ENCODE measurements around the gene DENND1A.
"Not testable (repeated sequence)": the region's sequence is repeated elsewhere in the genome, so short reads cannot be mapped to it uniquely, and the experiment has no call there.

GRCh38 chr9:123944464-123944863 is 14.5 kb upstream of the DENND1A start:
- TF ChIP-seq CTCF (IDR thresholded peaks at IDR 0.05; ENCODE audit: low read depth, low read length, missing input control); RXRA (IDR thresholded peaks at IDR 0.05): not testable (repeated sequence)
